GM23338 (cell line): ENCODE results near the gene LRRC42. TPM values are rescaled to one million over a fixed set of nuclear protein-coding genes. Genes with fewer than 3 reads are reported as not detected.

Experiments used
- ATAC-seq: fragments of 200-7000 bp; cut with Tn5 transposase; 3 replicates; pipeline ENCODE4 v1.9.1; 2020
- DNase-seq: peaks from one replicate; pipeline ENCODE4 v3.0.0-alpha.2; 2015; ENCODE audit warnings: low spot score
- H2AFZ ChIP-seq: fragments of 200-600 bp; sonication (generic); 2 replicates; pipeline ENCODE4 v1.8.0; 2016; ENCODE audit warnings: antibody characterized with exemption, mild to moderate bottlenecking, moderate library complexity
- H3F3A ChIP-seq: fragments of 200-600 bp; sonication (generic); replicated peaks from 2 replicates; pipeline ENCODE4 v1.8.0; 2017; ENCODE audit warnings: antibody characterized with exemption, mixed run types, low read depth
- H3K27ac ChIP-seq: fragments of 200-600 bp; sonication (generic); 2 replicates; pipeline ENCODE4 v1.6.1; 2016; ENCODE audit warnings: low read depth
- H3K27me3 ChIP-seq: fragments of 200-600 bp; sonication (generic); 2 replicates; pipeline ENCODE4 v1.8.0; 2016; ENCODE audit warnings: mild to moderate bottlenecking, mixed run types, moderate library complexity; ENCODE audit not compliant: insufficient read depth
- H3K36me3 ChIP-seq: fragments of 200-600 bp; sonication (generic); 2 replicates; pipeline ENCODE4 v1.8.0; 2016; ENCODE audit warnings: mild to moderate bottlenecking; ENCODE audit not compliant: insufficient read depth
- H3K4me1 ChIP-seq: fragments of 200-600 bp; sonication (generic); 2 replicates; pipeline ENCODE4 v1.8.0; 2016; ENCODE audit warnings: mild to moderate bottlenecking, moderate library complexity; ENCODE audit not compliant: insufficient read depth
- H3K4me2 ChIP-seq: fragments of 200-600 bp; sonication (generic); 2 replicates; pipeline ENCODE4 v1.7.1; 2017; ENCODE audit warnings: mixed run types
- H3K4me3 ChIP-seq: fragments of 200-600 bp; sonication (generic); 2 replicates; pipeline ENCODE4 v1.6.1; 2016; ENCODE audit warnings: mixed run types
- H3K79me2 ChIP-seq: fragments of 200-600 bp; sonication (generic); replicated peaks from 2 replicates; pipeline ENCODE4 v1.8.0; 2017; ENCODE audit warnings: mild to moderate bottlenecking; ENCODE audit not compliant: insufficient read depth
- H3K9me2 ChIP-seq: fragments of 200-600 bp; sonication (generic); 2 replicates; pipeline ENCODE4 v1.8.0; 2017; ENCODE audit not compliant: insufficient read depth
- H4K20me1 ChIP-seq: fragments of 200-600 bp; sonication (generic); replicated peaks from 2 replicates; pipeline ENCODE4 v1.8.0; 2017; ENCODE audit warnings: mild to moderate bottlenecking; ENCODE audit not compliant: insufficient read depth
- H3K27ac Mint-ChIP-seq: 2 replicates; pipeline ENCODE4 v1.8.0; 2020; ENCODE audit warnings: inconsistent platforms, mild to moderate bottlenecking, moderate library complexity, mixed read lengths
- H3K27me3 Mint-ChIP-seq: 3 replicates; pipeline ENCODE4 v1.8.0; 2022; ENCODE audit warnings: low read depth, mild to moderate bottlenecking, moderate library complexity, mixed read lengths, inconsistent platforms; ENCODE audit not compliant: insufficient read depth, poor library complexity
- H3K36me3 Mint-ChIP-seq: 3 replicates; pipeline ENCODE4 v1.8.0; 2021; ENCODE audit warnings: low read depth, mild to moderate bottlenecking, inconsistent platforms, moderate library complexity, mixed read lengths
- H3K4me1 Mint-ChIP-seq: 3 replicates; pipeline ENCODE4 v1.8.0; 2020; ENCODE audit warnings: mild to moderate bottlenecking, inconsistent platforms, mixed read lengths
- H3K4me3 Mint-ChIP-seq: 3 replicates; pipeline ENCODE4 v1.8.0; 2021; ENCODE audit warnings: moderate library complexity, mild to moderate bottlenecking, inconsistent platforms, mixed read lengths
- H3K9me3 Mint-ChIP-seq: 3 replicates; pipeline ENCODE4 v1.8.0; 2020; ENCODE audit warnings: moderate library complexity, mild to moderate bottlenecking, inconsistent platforms, mixed read lengths
- CTCF ChIP-seq, 2 experiments: fragments of 200-600 bp in 1 of 2; sonication (generic) in 1 of 2; conservative IDR thresholded peaks; 2 replicates each; pipeline versions ENCODE4 v1.5.1 to v1.6.1; 2016 to 2017; ENCODE audit warnings: antibody characterized with exemption in 2 of 2, low read depth in 2 of 2, mild to moderate bottlenecking in 2 of 2, moderate library complexity in 1 of 2
- EZH2 ChIP-seq: fragments of 200-600 bp; sonication (generic); IDR thresholded peaks from one replicate; pipeline ENCODE4 v1.8.0; 2017; ENCODE audit warnings: antibody characterized with exemption, mild to moderate bottlenecking, low read depth; ENCODE audit not compliant: unreplicated experiment
- POLR2AphosphoS5 ChIP-seq: IDR thresholded peaks from 2 replicates; pipeline ENCODE4 v1.6.1; 2016; ENCODE audit warnings: antibody characterized with exemption, low read depth
- STAT1 ChIP-seq: IDR thresholded peaks from one replicate; pipeline ENCODE4 v1.6.1; 2016; ENCODE audit warnings: antibody characterized with exemption; ENCODE audit not compliant: unreplicated experiment
- ZNF114 ChIP-seq: fragments of 250-450 bp; sonication (Bioruptor Pico); IDR thresholded peaks from 2 replicates; pipeline ENCODE4 v1.5.0; 2020; ENCODE audit warnings: mild to moderate bottlenecking, moderate library complexity
- polyA plus RNA-seq: library from polyadenylated mRNA; unstranded; fragments of >200 nt; fragmentation: Nextera tagmentation; extraction: Ambion mirVana; gene quantifications from 2 replicates; pipeline ENCODE4 v1.2.1, GENCODE V29; 2016
- total RNA-seq: library from RNA; depleted of rRNA; stranded (reverse); fragments of >200 nt; shearing (Covaris generic); gene quantifications from 2 replicates; pipeline ENCODE4 v1.2.3, GENCODE V29; 2014
- TF ChIP-seq, protein P1 (sequence below): IDR thresholded peaks from one replicate; pipeline ENCODE4 v1.6.1; 2018; ENCODE audit warnings: antibody characterized with exemption; ENCODE audit not compliant: unreplicated experiment
- TF ChIP-seq, protein P2 (sequence below): fragments of 250-450 bp; sonication (Bioruptor Pico); IDR thresholded peaks from 2 replicates; pipeline ENCODE4 v1.5.0; 2020; ENCODE audit warnings: mild to moderate bottlenecking, moderate library complexity
- TF ChIP-seq, protein P3 (sequence below): IDR thresholded peaks from 2 replicates; pipeline ENCODE4 v1.6.1; 2016; ENCODE audit warnings: antibody characterized with exemption

Gene LRRC42
- total and polyA plus RNA-seq, 2 experiments from 2014 or later: 25.9 to 48.1 TPM

DNA sequence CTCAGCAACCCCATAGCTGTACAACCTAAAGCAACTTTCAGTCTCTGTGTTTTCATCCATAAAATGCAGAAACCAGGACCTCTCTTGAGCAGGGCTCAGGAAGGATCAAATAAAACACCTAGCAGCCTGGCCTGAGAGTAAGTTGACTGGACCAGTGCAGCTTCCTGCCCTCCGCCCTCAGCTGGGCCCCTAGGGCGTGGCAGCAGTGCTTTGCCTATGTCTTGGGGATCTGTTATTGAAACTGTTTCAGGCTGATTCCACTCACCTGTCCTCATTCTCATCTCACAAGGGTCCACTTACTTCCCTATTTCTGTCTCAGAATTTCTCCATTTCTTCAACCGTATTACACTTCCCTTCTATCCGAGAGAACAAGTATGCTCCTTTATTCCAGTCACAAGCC, 17.3 kb downstream of the LRRC42 start (continued):
- TF ChIP-seq, protein P1, sequence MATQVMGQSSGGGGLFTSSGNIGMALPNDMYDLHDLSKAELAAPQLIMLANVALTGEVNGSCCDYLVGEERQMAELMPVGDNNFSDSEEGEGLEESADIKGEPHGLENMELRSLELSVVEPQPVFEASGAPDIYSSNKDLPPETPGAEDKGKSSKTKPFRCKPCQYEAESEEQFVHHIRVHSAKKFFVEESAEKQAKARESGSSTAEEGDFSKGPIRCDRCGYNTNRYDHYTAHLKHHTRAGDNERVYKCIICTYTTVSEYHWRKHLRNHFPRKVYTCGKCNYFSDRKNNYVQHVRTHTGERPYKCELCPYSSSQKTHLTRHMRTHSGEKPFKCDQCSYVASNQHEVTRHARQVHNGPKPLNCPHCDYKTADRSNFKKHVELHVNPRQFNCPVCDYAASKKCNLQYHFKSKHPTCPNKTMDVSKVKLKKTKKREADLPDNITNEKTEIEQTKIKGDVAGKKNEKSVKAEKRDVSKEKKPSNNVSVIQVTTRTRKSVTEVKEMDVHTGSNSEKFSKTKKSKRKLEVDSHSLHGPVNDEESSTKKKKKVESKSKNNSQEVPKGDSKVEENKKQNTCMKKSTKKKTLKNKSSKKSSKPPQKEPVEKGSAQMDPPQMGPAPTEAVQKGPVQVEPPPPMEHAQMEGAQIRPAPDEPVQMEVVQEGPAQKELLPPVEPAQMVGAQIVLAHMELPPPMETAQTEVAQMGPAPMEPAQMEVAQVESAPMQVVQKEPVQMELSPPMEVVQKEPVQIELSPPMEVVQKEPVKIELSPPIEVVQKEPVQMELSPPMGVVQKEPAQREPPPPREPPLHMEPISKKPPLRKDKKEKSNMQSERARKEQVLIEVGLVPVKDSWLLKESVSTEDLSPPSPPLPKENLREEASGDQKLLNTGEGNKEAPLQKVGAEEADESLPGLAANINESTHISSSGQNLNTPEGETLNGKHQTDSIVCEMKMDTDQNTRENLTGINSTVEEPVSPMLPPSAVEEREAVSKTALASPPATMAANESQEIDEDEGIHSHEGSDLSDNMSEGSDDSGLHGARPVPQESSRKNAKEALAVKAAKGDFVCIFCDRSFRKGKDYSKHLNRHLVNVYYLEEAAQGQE: no peak
- TF ChIP-seq ZNF114 (CRISPR knock-in tag): no peak
- TF ChIP-seq, protein P2, sequence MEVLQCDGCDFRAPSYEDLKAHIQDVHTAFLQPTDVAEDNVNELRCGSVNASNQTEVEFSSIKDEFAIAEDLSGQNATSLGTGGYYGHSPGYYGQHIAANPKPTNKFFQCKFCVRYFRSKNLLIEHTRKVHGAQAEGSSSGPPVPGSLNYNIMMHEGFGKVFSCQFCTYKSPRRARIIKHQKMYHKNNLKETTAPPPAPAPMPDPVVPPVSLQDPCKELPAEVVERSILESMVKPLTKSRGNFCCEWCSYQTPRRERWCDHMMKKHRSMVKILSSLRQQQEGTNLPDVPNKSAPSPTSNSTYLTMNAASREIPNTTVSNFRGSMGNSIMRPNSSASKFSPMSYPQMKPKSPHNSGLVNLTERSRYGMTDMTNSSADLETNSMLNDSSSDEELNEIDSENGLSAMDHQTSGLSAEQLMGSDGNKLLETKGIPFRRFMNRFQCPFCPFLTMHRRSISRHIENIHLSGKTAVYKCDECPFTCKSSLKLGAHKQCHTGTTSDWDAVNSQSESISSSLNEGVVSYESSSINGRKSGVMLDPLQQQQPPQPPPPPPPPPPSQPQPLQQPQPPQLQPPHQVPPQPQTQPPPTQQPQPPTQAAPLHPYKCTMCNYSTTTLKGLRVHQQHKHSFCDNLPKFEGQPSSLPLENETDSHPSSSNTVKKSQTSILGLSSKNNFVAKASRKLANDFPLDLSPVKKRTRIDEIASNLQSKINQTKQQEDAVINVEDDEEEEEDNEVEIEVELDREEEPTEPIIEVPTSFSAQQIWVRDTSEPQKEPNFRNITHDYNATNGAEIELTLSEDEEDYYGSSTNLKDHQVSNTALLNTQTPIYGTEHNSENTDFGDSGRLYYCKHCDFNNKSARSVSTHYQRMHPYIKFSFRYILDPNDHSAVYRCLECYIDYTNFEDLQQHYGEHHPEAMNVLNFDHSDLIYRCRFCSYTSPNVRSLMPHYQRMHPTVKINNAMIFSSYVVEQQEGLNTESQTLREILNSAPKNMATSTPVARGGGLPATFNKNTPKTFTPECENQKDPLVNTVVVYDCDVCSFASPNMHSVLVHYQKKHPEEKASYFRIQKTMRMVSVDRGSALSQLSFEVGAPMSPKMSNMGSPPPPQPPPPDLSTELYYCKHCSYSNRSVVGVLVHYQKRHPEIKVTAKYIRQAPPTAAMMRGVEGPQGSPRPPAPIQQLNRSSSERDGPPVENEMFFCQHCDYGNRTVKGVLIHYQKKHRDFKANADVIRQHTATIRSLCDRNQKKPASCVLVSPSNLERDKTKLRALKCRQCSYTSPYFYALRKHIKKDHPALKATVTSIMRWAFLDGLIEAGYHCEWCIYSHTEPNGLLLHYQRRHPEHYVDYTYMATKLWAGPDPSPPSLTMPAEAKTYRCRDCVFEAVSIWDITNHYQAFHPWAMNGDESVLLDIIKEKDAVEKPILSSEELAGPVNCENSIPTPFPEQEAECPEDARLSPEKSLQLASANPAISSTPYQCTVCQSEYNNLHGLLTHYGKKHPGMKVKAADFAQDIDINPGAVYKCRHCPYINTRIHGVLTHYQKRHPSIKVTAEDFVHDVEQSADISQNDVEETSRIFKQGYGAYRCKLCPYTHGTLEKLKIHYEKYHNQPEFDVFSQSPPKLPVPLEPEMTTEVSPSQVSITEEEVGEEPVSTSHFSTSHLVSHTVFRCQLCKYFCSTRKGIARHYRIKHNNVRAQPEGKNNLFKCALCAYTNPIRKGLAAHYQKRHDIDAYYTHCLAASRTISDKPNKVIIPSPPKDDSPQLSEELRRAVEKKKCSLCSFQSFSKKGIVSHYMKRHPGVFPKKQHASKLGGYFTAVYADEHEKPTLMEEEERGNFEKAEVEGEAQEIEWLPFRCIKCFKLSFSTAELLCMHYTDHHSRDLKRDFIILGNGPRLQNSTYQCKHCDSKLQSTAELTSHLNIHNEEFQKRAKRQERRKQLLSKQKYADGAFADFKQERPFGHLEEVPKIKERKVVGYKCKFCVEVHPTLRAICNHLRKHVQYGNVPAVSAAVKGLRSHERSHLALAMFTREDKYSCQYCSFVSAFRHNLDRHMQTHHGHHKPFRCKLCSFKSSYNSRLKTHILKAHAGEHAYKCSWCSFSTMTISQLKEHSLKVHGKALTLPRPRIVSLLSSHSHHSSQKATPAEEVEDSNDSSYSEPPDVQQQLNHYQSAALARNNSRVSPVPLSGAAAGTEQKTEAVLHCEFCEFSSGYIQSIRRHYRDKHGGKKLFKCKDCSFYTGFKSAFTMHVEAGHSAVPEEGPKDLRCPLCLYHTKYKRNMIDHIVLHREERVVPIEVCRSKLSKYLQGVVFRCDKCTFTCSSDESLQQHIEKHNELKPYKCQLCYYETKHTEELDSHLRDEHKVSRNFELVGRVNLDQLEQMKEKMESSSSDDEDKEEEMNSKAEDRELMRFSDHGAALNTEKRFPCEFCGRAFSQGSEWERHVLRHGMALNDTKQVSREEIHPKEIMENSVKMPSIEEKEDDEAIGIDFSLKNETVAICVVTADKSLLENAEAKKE: no peak
- TF ChIP-seq STAT1: no peak

DNA sequence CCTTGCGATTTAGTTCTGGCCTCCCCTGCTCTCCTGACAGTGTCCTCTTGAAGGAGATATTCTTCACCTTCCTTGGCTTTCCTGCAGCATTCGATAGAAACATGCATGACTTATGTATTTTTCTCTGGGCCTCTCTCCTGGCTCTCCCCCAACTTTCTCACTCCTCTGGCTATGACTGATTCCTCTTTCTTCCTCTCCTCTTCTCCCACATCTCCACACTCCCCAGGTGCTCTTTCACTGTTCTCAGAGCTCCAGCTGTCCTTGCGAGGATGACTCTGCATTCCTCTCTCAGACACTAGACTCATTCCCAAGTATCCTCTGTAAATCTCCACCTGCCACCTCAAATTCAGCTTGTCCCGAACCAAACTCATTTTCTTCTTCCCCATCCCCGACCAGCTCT, 18.0 kb downstream of the LRRC42 start:
- ATAC-seq: peak; percentile 74
- TF ChIP-seq EZH2: no peak
- TF ChIP-seq, protein P3, sequence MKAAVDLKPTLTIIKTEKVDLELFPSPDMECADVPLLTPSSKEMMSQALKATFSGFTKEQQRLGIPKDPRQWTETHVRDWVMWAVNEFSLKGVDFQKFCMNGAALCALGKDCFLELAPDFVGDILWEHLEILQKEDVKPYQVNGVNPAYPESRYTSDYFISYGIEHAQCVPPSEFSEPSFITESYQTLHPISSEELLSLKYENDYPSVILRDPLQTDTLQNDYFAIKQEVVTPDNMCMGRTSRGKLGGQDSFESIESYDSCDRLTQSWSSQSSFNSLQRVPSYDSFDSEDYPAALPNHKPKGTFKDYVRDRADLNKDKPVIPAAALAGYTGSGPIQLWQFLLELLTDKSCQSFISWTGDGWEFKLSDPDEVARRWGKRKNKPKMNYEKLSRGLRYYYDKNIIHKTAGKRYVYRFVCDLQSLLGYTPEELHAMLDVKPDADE: no peak
- TF ChIP-seq STAT1: no peak
- no peak for TF ChIP-seq CTCF (conservative IDR thresholded peaks at IDR 0.05; ENCODE audit: low read depth in 2 of 2)
- TF ChIP-seq, protein P1: no peak
- TF ChIP-seq POLR2AphosphoS5: no peak

More for the DNA sequence above, 18.0 kb downstream of the LRRC42 start:
- Mint-ChIP-seq H3K4me1 (peaks cover 9% of the 10 kb centered on the region), H3K27me3 (peaks cover 6% of the 10 kb centered on the region), H3K27ac (peak overlapping the region; percentile 82), H3K36me3 (peaks cover 62% of the 10 kb centered on the region), H3K9me3 (no peaks in the 10 kb centered on the region), H3K4me3 (no peak overlapping the region)
- peaks cover 48% of the 10 kb centered on the region for H3K36me3 ChIP-seq
- H4K20me1 ChIP-seq: peaks cover 10% of the 10 kb centered on the region
- no peaks in the 10 kb centered on the region for H3K9me2 ChIP-seq
- H3F3A ChIP-seq: 0 out of 2 replicates have a peak, but pooled peaks cover 2% of the 10 kb centered on the region
- no peak overlapping the region for H2AFZ ChIP-seq
- H3K27me3 ChIP-seq: no peaks in the 10 kb centered on the region
- no peak overlapping the region for H3K4me2 ChIP-seq
- H3K79me2 ChIP-seq: no peaks in the 10 kb centered on the region
- H3K4me3 ChIP-seq: no peak overlapping the region
- no peaks in the 10 kb centered on the region for H3K4me1 ChIP-seq
- DNase-seq: no peak
- H3K27ac ChIP-seq: no peak overlapping the region; the same call in 1 of the 2 replicates
